ACC112 (cell line): ENCODE data around the gene WASF2.
"Not testable (repeated sequence)": the region's sequence is repeated elsewhere in the genome, so short reads cannot be mapped to it uniquely, and the experiment has no call there.

ENCODE experiments used
- H2AFZ ChIP-seq: fragments of 200-600 bp; sonication (generic); one replicate; pipeline ENCODE4 v1.6.0; 2017; ENCODE audit warnings: antibody characterized with exemption, low read length; ENCODE audit not compliant: unreplicated experiment
- H3K27ac ChIP-seq: fragments of 200-600 bp; sonication (generic); 2 replicates; pipeline ENCODE4 v1.5.1; 2014; ENCODE audit warnings: low read depth, mild to moderate bottlenecking, antibody characterized with exemption, low read length, moderate library complexity
- H3K27me3 ChIP-seq: fragments of 200-600 bp; sonication (generic); 2 replicates; pipeline ENCODE4 v1.6.1; 2014; ENCODE audit warnings: mild to moderate bottlenecking, antibody characterized with exemption, low read length, moderate library complexity, mixed read lengths; ENCODE audit not compliant: insufficient read depth
- H3K36me3 ChIP-seq: fragments of 200-600 bp; sonication (generic); 2 replicates; pipeline ENCODE4 v1.6.1; 2016; ENCODE audit warnings: mild to moderate bottlenecking, antibody characterized with exemption, low read length, moderate library complexity, mixed read lengths; ENCODE audit not compliant: insufficient read depth
- H3K4me1 ChIP-seq: fragments of 200-600 bp; sonication (generic); one replicate; pipeline ENCODE4 v1.6.1; 2016; ENCODE audit warnings: low read length, mixed read lengths; ENCODE audit not compliant: insufficient read depth, unreplicated experiment, control insufficient read depth
- H3K4me3 ChIP-seq: fragments of 200-600 bp; sonication (generic); 2 replicates; pipeline ENCODE4 v1.5.1; 2014; ENCODE audit warnings: mild to moderate bottlenecking, low read depth, low read length
- H3K79me2 ChIP-seq: fragments of 200-600 bp; sonication (generic); one replicate; pipeline ENCODE4 v1.6.0; 2016; ENCODE audit warnings: low read length; ENCODE audit not compliant: control insufficient read depth, unreplicated experiment, insufficient read depth

WASF2 gene

GRCh38 chr1:27394925-27395324, 95.0 kb downstream of the WASF2 start:
- Histone ChIP-seq H3K36me3 (no peaks in the 10 kb centered on the region), H3K27ac (peak overlapping the region; percentile 4; the same call in 1 of the 2 replicates), H3K27me3 (no peaks in the 10 kb centered on the region), H3K4me1 (peaks cover 24% of the 10 kb centered on the region), H3K4me3 (no peak overlapping the region), H2AFZ (no peak overlapping the region), H3K79me2 (peaks cover 12% of the 10 kb centered on the region)

GRCh38 chr1:27394282-27394658, 95.7 kb downstream of the WASF2 start:
- no peak overlapping the region for H3K27ac ChIP-seq
- H3K79me2 ChIP-seq: peaks cover 12% of the 10 kb centered on the region
- no peaks in the 10 kb centered on the region for H3K36me3 ChIP-seq
- H3K4me1 ChIP-seq: peaks cover 24% of the 10 kb centered on the region
- H3K4me3 ChIP-seq: no peak overlapping the region
- H3K27me3 ChIP-seq: no peaks in the 10 kb centered on the region
- no peak overlapping the region for H2AFZ ChIP-seq

- peak overlapping the region; percentile 99 for H3K4me3 ChIP-seq
- no peaks in the 10 kb centered on the region for H3K36me3 ChIP-seq
- H3K27me3 ChIP-seq: no peaks in the 10 kb centered on the region
- H3K4me1 ChIP-seq: peaks cover 24% of the 10 kb centered on the region
- no peak overlapping the region for H3K27ac ChIP-seq
- H2AFZ ChIP-seq: no peak overlapping the region
- peaks cover 12% of the 10 kb centered on the region for H3K79me2 ChIP-seq
These were observed 96.2 kb downstream of the WASF2 start for GRCh38 chr1:27393641-27394281.

- peak overlapping the region; percentile 98 for H2AFZ ChIP-seq
These were observed 97.0 kb downstream of the WASF2 start for GRCh38 chr1:27392778-27393635.

GRCh38 chr1:27392096-27392777, 97.7 kb downstream of the WASF2 start, which contains the start of gene GPR3:
TSS of gene GPR3 (plus strand) at chr1:27392622. CDS start at chr1:27393799, 1,177 bp downstream.
- H3K79me2 ChIP-seq: peaks cover 12% of the 10 kb centered on the region
- peaks cover 24% of the 10 kb centered on the region for H3K4me1 ChIP-seq
- peak within 1 kb of the TSS; percentile 98 for H2AFZ ChIP-seq
- H3K27ac ChIP-seq: peak within 1 kb of the TSS; percentile 62; the same call in 1 of the 2 replicates
- peak within 1 kb of the TSS; percentile 99 for H3K4me3 ChIP-seq
- H3K27me3 ChIP-seq: no peaks in the 10 kb centered on the region
- H3K36me3 ChIP-seq: no peaks in the 10 kb centered on the region

More at GRCh38 chr1:27392778-27393635, 97.0 kb downstream of the WASF2 start:
- Histone ChIP-seq H3K27me3 (no peaks in the 10 kb centered on the region), H3K36me3 (no peaks in the 10 kb centered on the region), H3K79me2 (peaks cover 12% of the 10 kb centered on the region), H3K4me3 (peak overlapping the region; percentile 99), H3K27ac (peak overlapping the region; percentile 62; the same call in 1 of the 2 replicates), H3K4me1 (peaks cover 24% of the 10 kb centered on the region)

- Histone ChIP-seq H3K27ac (no peak overlapping the region), H3K79me2 (peaks cover 12% of the 10 kb centered on the region), H3K4me3 (peak overlapping the region; percentile 99), H3K4me1 (peaks cover 24% of the 10 kb centered on the region), H3K36me3 (no peaks in the 10 kb centered on the region), H3K27me3 (no peaks in the 10 kb centered on the region), H2AFZ (no peak overlapping the region)
These were observed 98.4 kb downstream of the WASF2 start for GRCh38 chr1:27391511-27392095.

- no peaks in the 10 kb centered on the region for H3K27me3 ChIP-seq
- H3K36me3 ChIP-seq: no peaks in the 10 kb centered on the region
- H3K4me3 ChIP-seq: no peak overlapping the region
- peaks cover 9% of the 10 kb centered on the region for H3K79me2 ChIP-seq
- H3K4me1 ChIP-seq: peaks cover 15% of the 10 kb centered on the region
- H3K27ac ChIP-seq: no peak overlapping the region
- no peak overlapping the region for H2AFZ ChIP-seq
These were observed 101.5 kb downstream of the WASF2 start for GRCh38 chr1:27388337-27389005.

- H3K4me1 ChIP-seq, H3K79me2 ChIP-seq, H3K27me3 ChIP-seq, H3K27ac ChIP-seq, H3K36me3 ChIP-seq, H3K4me3 ChIP-seq, H2AFZ ChIP-seq: not testable (repeated sequence)
These were observed 105.2 kb downstream of the WASF2 start for GRCh38 chr1:27384797-27385196.

GRCh38 chr1:27383661-27384060, 106.3 kb downstream of the WASF2 start:
- Histone ChIP-seq H3K4me1 (no peaks in the 10 kb centered on the region), H3K4me3 (no peak overlapping the region), H3K27me3 (no peaks in the 10 kb centered on the region), H3K27ac (no peak overlapping the region), H3K36me3 (no peaks in the 10 kb centered on the region), H2AFZ (no peak overlapping the region), H3K79me2 (no peaks in the 10 kb centered on the region)
